DMS153 treated with DMSO at 0.1 percent for 48 hours (cell line): ENCODE results near the gene LAMC1.

Experiments
- DNase-seq: peaks from one replicate; lab custom pipeline; 2025; ENCODE audit not compliant: unreplicated experiment; lab: John Stamatoyannopoulos, UW

LAMC1 gene

GRCh38 chr1:183180634-183181056 is 157.4 kb downstream of the LAMC1 start:
- peak; percentile 12 for DNase-seq

GRCh38 chr1:183185941-183186490 is 162.8 kb downstream of the LAMC1 start, which contains the start of gene LAMC2:
TSS of gene LAMC2 (plus strand) at chr1:183186264. CDS start at chr1:183186353, 89 bp downstream.
- DNase-seq: peak; percentile 67

GRCh38 chr1:183186841-183187240 is 163.6 kb downstream of the LAMC1 start:
- no peak for DNase-seq

- no peak for DNase-seq
Measured at GRCh38 chr1:183188240-183188639, 165.0 kb downstream of the LAMC1 start.

- no peak for DNase-seq
Measured at GRCh38 chr1:183191833-183192232, 168.6 kb downstream of the LAMC1 start.

GRCh38 chr1:183193963-183194525 is 170.8 kb downstream of the LAMC1 start:
- no peak for DNase-seq

GRCh38 chr1:183194527-183195141 is 171.4 kb downstream of the LAMC1 start:
- no peak for DNase-seq

- no peak for DNase-seq
Measured at GRCh38 chr1:183195142-183195574, 171.9 kb downstream of the LAMC1 start.
